KMS-11 (cell line): ENCODE measurements around the gene TMEM72.

ENCODE experiments used
- H2AFZ ChIP-seq: fragments of 200-600 bp; sonication (generic); 2 replicates; pipeline ENCODE4 v1.6.1; 2016; ENCODE audit warnings: antibody characterized with exemption, mixed run types, low read depth
- H3K27ac ChIP-seq: fragments of 200-600 bp; sonication (generic); 2 replicates; pipeline ENCODE4 v1.6.1; 2016; ENCODE audit warnings: mild to moderate bottlenecking, mixed run types
- H3K27me3 ChIP-seq: fragments of 200-600 bp; sonication (generic); 2 replicates; pipeline ENCODE4 v1.6.1; 2017; ENCODE audit warnings: mild to moderate bottlenecking, low read depth, mixed run types, moderate library complexity; ENCODE audit not compliant: insufficient read depth
- H3K36me3 ChIP-seq: fragments of 200-600 bp; sonication (generic); 2 replicates; pipeline ENCODE4 v1.6.1; 2017; ENCODE audit warnings: mild to moderate bottlenecking, mixed run types; ENCODE audit not compliant: insufficient read depth
- H3K4me1 ChIP-seq: fragments of 200-600 bp; sonication (generic); 2 replicates; pipeline ENCODE4 v1.6.1; 2016; ENCODE audit warnings: mild to moderate bottlenecking, low read depth, mixed run types; ENCODE audit not compliant: poor library complexity, severe bottlenecking
- H3K4me2 ChIP-seq: fragments of 200-600 bp; sonication (generic); 2 replicates; pipeline ENCODE4 v1.7.0; 2016; ENCODE audit warnings: mild to moderate bottlenecking, mixed run types
- H3K4me3 ChIP-seq: fragments of 200-600 bp; sonication (generic); IDR thresholded peaks from 2 replicates; pipeline ENCODE4 v1.6.1; 2017; ENCODE audit warnings: low read depth, low read length, mixed read lengths; ENCODE audit not compliant: insufficient read depth
- H3K79me2 ChIP-seq: fragments of 200-600 bp; sonication (generic); 2 replicates; pipeline ENCODE4 v1.6.1; 2016; ENCODE audit warnings: low read depth, mixed run types; ENCODE audit not compliant: insufficient read depth
- H3K9ac ChIP-seq: fragments of 200-600 bp; sonication (generic); 2 replicates; pipeline ENCODE4 v1.6.1; 2016; ENCODE audit warnings: mild to moderate bottlenecking, mixed run types
- H4K20me1 ChIP-seq: fragments of 200-600 bp; sonication (generic); 2 replicates; pipeline ENCODE4 v1.6.1; 2016; ENCODE audit warnings: mild to moderate bottlenecking, mixed run types; ENCODE audit not compliant: insufficient read depth
- TF ChIP-seq, protein P1 (sequence below): fragments of 200-600 bp; sonication (generic); conservative IDR thresholded peaks from 2 replicates; pipeline ENCODE4 v1.6.1; 2017; ENCODE audit warnings: low read depth, mild to moderate bottlenecking, antibody characterized with exemption, low read length, moderate library complexity, mixed read lengths

The TMEM72 gene

DNA sequence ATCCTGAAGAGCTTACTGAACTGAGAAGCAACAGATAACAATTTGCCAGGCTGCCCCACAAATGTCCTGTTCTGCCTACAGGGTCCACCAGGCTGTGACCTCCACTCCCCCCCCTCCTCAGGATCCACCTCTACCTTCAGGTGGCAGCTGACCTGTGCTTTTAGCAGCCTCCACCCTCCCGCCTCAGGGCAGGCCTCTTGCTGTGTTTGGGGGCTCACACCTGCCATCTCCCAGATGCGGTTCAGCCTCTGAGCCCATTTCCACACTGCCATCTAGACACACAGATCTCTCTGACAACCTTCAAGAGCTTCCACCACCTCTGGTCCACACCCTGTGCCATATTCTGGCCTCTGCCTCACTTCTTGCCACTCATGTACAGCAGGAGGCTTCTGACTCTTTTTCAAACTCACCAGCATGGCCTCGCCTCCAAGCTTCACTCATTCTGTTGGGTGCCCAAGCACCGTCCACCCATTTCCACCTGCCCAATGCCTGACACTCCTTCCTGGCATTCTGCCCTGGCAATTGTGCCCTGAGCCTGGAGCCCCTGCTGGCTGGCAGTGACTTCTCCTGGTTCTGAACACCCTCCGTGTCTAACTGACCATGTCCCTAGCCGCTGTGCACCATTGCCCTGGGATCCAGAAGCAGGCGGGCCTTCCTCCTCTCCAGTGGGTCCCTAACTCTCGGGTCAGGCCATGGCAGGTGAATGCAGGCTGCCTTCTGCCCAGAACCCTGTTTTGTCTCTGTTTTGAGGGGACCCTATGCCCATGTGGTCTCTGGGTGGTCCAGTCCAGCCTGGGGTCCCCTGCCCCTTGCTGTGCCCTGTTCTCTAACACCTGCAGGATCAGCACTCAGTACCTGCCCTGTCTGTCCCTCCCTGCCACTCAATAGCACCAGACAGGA lies 18.5 kb downstream of the TMEM72 start:
- Histone ChIP-seq H3K4me1 (peaks cover 59% of the 10 kb centered on the region), H3K27ac (no peak overlapping the region), H3K4me2 (no peak overlapping the region), H3K27me3 (no peaks in the 10 kb centered on the region), H2AFZ (no peak overlapping the region), H3K4me3 (no peak overlapping the region), H3K79me2 (no peaks in the 10 kb centered on the region), H3K9ac (no peak overlapping the region), H3K36me3 (no peaks in the 10 kb centered on the region), H4K20me1 (no peaks in the 10 kb centered on the region)
- TF ChIP-seq, protein P1, sequence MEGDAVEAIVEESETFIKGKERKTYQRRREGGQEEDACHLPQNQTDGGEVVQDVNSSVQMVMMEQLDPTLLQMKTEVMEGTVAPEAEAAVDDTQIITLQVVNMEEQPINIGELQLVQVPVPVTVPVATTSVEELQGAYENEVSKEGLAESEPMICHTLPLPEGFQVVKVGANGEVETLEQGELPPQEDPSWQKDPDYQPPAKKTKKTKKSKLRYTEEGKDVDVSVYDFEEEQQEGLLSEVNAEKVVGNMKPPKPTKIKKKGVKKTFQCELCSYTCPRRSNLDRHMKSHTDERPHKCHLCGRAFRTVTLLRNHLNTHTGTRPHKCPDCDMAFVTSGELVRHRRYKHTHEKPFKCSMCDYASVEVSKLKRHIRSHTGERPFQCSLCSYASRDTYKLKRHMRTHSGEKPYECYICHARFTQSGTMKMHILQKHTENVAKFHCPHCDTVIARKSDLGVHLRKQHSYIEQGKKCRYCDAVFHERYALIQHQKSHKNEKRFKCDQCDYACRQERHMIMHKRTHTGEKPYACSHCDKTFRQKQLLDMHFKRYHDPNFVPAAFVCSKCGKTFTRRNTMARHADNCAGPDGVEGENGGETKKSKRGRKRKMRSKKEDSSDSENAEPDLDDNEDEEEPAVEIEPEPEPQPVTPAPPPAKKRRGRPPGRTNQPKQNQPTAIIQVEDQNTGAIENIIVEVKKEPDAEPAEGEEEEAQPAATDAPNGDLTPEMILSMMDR = no peak

DNA sequence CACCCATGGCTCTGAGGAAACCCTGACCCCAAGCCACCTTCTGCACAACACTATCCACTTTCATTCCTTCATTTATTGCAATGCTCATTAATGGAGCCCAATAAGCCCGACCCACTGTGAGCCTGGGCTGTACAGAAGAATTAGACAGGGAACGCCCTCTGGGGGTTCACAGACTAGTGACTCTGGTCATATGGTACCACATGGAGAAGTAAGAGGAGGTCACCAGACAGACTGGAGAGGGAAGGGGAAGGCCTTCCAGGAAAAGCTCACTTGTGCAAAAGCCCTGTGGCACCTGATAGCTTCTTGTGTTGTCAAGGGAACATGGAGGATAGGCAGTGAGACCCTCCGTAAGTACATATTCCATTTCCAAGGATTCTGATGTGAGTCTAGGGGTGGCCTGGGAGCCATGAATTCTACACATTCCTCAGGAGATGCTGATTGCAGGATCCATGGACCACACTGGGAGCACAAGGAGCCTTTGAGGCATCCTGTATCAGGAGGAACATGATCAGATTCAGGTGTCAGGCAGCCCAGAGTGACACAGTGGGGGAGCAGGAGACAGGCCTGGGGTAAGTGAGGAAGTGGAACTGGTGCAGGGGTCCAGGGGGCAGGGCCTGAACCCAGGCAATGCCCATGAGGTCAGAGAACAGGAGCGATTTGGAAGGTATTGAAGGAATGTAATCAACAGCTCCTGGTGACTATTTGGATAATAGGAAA lies 19.9 kb downstream of the TMEM72 start:
- Histone ChIP-seq H3K4me3 (no peak overlapping the region), H3K4me1 (peaks cover 52% of the 10 kb centered on the region), H3K36me3 (no peaks in the 10 kb centered on the region), H3K4me2 (no peak overlapping the region), H3K79me2 (no peaks in the 10 kb centered on the region), H3K27ac (no peak overlapping the region), H3K9ac (no peak overlapping the region), H3K27me3 (no peaks in the 10 kb centered on the region), H2AFZ (no peak overlapping the region), H4K20me1 (no peaks in the 10 kb centered on the region)
- TF ChIP-seq, protein P1 = no peak

DNA sequence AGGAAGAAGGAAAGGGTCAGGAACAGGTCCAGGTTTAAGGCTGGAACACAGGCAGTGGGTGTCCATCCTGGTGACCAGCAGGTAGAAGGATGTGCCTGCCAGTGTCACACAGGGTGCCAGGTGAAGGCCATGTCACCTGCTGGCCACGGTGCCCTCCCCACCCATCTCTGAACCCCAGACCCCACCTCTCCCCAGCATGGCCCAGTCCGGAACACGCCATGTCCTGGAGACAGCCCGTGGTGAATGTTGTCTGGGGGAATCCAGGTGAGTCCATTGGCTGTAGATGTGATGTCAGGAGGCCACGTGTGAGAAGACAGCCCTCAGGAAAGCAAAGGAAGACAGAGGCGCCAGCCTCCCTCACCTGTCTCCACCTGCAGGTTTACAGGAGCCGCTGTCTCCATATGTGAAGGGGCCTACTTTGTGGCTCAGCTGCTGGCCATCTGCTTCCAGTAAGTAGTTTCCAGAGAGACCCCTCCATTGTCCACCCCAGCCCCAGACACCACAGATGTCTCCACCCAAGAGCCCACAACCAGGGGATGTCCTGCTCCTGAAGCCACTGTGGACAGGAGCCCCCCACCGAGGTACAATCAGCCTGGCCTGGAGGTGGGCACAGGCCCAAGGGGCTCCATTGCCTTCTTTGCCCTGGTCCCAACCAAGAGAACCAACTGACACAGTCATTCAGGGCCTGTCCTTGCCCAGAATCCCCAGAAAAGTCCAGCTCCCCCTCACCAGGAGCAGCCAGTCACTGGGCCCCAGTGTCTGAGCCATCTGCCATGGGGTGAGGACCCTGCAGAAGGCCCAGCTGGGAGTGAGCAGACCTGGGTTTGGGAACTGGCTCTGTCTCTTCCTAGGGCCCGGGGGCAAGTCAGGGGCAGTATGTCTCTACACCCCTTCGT lies 20.7 kb downstream of the TMEM72 start:
- Histone ChIP-seq H2AFZ (peak overlapping the region; percentile 38; the same call in 1 of the 2 replicates), H3K27me3 (no peaks in the 10 kb centered on the region), H3K27ac (no peak overlapping the region), H3K36me3 (no peaks in the 10 kb centered on the region), H3K79me2 (no peaks in the 10 kb centered on the region), H3K4me1 (peaks cover 54% of the 10 kb centered on the region), H3K4me2 (peak overlapping the region; percentile 22; the same call in 1 of the 2 replicates), H4K20me1 (no peaks in the 10 kb centered on the region), H3K9ac (peak overlapping the region; percentile 13; the same call in 1 of the 2 replicates), H3K4me3 (no peak overlapping the region)
- TF ChIP-seq, protein P1 = no peak
